Left ventricle myocardium superior (tissue), 1 donor: Measurements from ENCODE around the gene TPSG1. TPM values are rescaled to one million over a fixed set of nuclear protein-coding genes. Genes with fewer than 3 reads are reported as not detected.
"Not testable (repeated sequence)": the region's sequence is repeated elsewhere in the genome, so short reads cannot be mapped to it uniquely, and the experiment has no call there.

Experiments
- ATAC-seq: fragments of 200-7000 bp; cut with Tn5 transposase; one replicate; pipeline ENCODE4 v1.9.1; 2020; ENCODE audit warnings: mild to moderate bottlenecking, moderate library complexity
- DNase-seq: peaks from one replicate; pipeline ENCODE4 v3.0.0-alpha.2; 2020
- intact Hi-C: fragments of 100-400 bp; cut with micrococcal nuclease; formaldehyde crosslinking; loops from one replicate; pipeline ENCODE4 v1.11.0; 2022
- total RNA-seq: library from RNA; stranded (reverse); fragmentation: NEBNext Ultra II Directional; extraction: Animal tissue kit (Norgen Biotek cat#: 25700); gene quantifications from one replicate; pipeline ENCODE4 v1.2.1, GENCODE V29; 2021
- donor health status: DM: no; HTN: yes; CAD: no; lungs with severe emphysema.

Gene TPSG1
- total RNA-seq, 1 donor from 2014 or later: not detected

- DNase-seq (no peak), ATAC-seq (no peak)
- intact Hi-C loops: no loop called here
Measured at GRCh38 chr16:1258225-1258600, 33.1 kb upstream of the TPSG1 start.

- DNase-seq (no peak), ATAC-seq (no peak)
- intact Hi-C loops: no loop called here
Measured at GRCh38 chr16:1257561-1258224, 32.6 kb upstream of the TPSG1 start.

GRCh38 chr16:1256874-1257322, 31.8 kb upstream of the TPSG1 start:
- intact Hi-C loops: no loop called here
- ATAC-seq (no peak), DNase-seq (no peak)

- DNase-seq, ATAC-seq, intact Hi-C loops: not testable (repeated sequence)
Measured at GRCh38 chr16:1256296-1256873, 31.3 kb upstream of the TPSG1 start.

- DNase-seq, ATAC-seq: not testable (repeated sequence)
Measured at GRCh38 chr16:1255276-1256122, 30.4 kb upstream of the TPSG1 start, which contains the start of gene TPSD1. TPSD1 (plus strand) TSS chr16:1256069; CDS start chr16:1256281, 212 bp downstream.

GRCh38 chr16:1254821-1255220, 29.8 kb upstream of the TPSG1 start:
- ATAC-seq, intact Hi-C loops, DNase-seq: not testable (repeated sequence)

More at GRCh38 chr16:1255276-1256122, 30.4 kb upstream of the TPSG1 start, which contains the start of gene TPSD1:
- intact Hi-C loops: not testable (repeated sequence)

GRCh38 chr16:1253701-1254364, 28.8 kb upstream of the TPSG1 start:
- ATAC-seq: peak; percentile 45
- intact Hi-C loops, DNase-seq: not testable (repeated sequence)

- ATAC-seq: peak; percentile 77
- DNase-seq: peak; percentile 11
- intact Hi-C loops: not testable (repeated sequence)
Measured at GRCh38 chr16:1249031-1249755, 24.1 kb upstream of the TPSG1 start.

- DNase-seq: peak; percentile 2
- intact Hi-C loops, ATAC-seq: not testable (repeated sequence)
Measured at GRCh38 chr16:1247903-1248537, 23.0 kb upstream of the TPSG1 start.

GRCh38 chr16:1245452-1246020, 20.5 kb upstream of the TPSG1 start:
- intact Hi-C loops: no loop called here
- peak; percentile 4 for DNase-seq
- ATAC-seq: no peak

- ATAC-seq (no peak), DNase-seq (no peak)
- intact Hi-C loops: no loop called here
Measured at GRCh38 chr16:1244881-1245280, 19.8 kb upstream of the TPSG1 start.

- not testable (repeated sequence) for ATAC-seq
Measured at GRCh38 chr16:1243907-1244850, 19.1 kb upstream of the TPSG1 start.

GRCh38 chr16:1243363-1243762, 18.3 kb upstream of the TPSG1 start:
- DNase-seq, ATAC-seq, intact Hi-C loops: not testable (repeated sequence)

More at GRCh38 chr16:1243907-1244850, 19.1 kb upstream of the TPSG1 start:
- intact Hi-C loops, DNase-seq: not testable (repeated sequence)

- intact Hi-C loops, ATAC-seq: not testable (repeated sequence)
- peak; percentile 6 for DNase-seq
Measured at GRCh38 chr16:1241081-1241480, 16.0 kb upstream of the TPSG1 start.

- intact Hi-C loops, DNase-seq, ATAC-seq: not testable (repeated sequence)
Measured at GRCh38 chr16:1240436-1240835, 15.4 kb upstream of the TPSG1 start, which contains the start of gene TPSAB1. TPSAB1 (plus strand) TSS chr16:1240705; CDS start chr16:1240939, 234 bp downstream.

- intact Hi-C loops, ATAC-seq: not testable (repeated sequence)
- peak; percentile 9 for DNase-seq
Measured at GRCh38 chr16:1239575-1239974, 14.5 kb upstream of the TPSG1 start.
